ENCODE results near the gene IGSF9. TPM values are rescaled to one million over a fixed set of nuclear protein-coding genes. Genes with fewer than 3 reads are reported as not detected.
A peak's percentile ranks its signal among the peaks of the same experiment; 100 is the strongest.

Gene IGSF9, protein sequence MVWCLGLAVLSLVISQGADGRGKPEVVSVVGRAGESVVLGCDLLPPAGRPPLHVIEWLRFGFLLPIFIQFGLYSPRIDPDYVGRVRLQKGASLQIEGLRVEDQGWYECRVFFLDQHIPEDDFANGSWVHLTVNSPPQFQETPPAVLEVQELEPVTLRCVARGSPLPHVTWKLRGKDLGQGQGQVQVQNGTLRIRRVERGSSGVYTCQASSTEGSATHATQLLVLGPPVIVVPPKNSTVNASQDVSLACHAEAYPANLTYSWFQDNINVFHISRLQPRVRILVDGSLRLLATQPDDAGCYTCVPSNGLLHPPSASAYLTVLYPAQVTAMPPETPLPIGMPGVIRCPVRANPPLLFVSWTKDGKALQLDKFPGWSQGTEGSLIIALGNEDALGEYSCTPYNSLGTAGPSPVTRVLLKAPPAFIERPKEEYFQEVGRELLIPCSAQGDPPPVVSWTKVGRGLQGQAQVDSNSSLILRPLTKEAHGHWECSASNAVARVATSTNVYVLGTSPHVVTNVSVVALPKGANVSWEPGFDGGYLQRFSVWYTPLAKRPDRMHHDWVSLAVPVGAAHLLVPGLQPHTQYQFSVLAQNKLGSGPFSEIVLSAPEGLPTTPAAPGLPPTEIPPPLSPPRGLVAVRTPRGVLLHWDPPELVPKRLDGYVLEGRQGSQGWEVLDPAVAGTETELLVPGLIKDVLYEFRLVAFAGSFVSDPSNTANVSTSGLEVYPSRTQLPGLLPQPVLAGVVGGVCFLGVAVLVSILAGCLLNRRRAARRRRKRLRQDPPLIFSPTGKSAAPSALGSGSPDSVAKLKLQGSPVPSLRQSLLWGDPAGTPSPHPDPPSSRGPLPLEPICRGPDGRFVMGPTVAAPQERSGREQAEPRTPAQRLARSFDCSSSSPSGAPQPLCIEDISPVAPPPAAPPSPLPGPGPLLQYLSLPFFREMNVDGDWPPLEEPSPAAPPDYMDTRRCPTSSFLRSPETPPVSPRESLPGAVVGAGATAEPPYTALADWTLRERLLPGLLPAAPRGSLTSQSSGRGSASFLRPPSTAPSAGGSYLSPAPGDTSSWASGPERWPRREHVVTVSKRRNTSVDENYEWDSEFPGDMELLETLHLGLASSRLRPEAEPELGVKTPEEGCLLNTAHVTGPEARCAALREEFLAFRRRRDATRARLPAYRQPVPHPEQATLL
- total RNA-seq, result 1 to 10 TPM in 5 of 6 donors, under 1 TPM in 1; 0.83 to 4.3 (median 1.5) TPM
- polyA plus RNA-seq, result 1 to 10 TPM; 3.0 to 5.4 TPM

- Histone ChIP-seq H3K27me3 (no peaks in the 10 kb centered on the region), H3K36me3 (no peaks in the 10 kb centered on the region), H3K4me1 (peaks cover 3 to 12% (median 4%) of the 10 kb centered on the region in 3 donors), H3K9me3 (no peaks in the 10 kb centered on the region), H3K4me3 (peak within 1 kb of the TSS; percentile 7 to 57 (median 56)), H3K27ac (peak within 1 kb of the TSS; percentile 44 to 84 (median 70))
- intact Hi-C loops (cut with DNase I), result loop anchor here in 1 of 3 donors (2.0 kb wide), 1 partner anchor 57 kb away; no protein-coding TSS in a partner anchor
- ATAC-seq (peak; percentile 91 to 94 (median 92)), FAIRE-seq (no peak), DNase-seq (peak; percentile 87 to 96 (median 92))
- 2 to 3% methylated on average over 51 to 58 of the region's 58 CpGs for WGBS, 2 donors
- TF ChIP-seq, protein P1, sequence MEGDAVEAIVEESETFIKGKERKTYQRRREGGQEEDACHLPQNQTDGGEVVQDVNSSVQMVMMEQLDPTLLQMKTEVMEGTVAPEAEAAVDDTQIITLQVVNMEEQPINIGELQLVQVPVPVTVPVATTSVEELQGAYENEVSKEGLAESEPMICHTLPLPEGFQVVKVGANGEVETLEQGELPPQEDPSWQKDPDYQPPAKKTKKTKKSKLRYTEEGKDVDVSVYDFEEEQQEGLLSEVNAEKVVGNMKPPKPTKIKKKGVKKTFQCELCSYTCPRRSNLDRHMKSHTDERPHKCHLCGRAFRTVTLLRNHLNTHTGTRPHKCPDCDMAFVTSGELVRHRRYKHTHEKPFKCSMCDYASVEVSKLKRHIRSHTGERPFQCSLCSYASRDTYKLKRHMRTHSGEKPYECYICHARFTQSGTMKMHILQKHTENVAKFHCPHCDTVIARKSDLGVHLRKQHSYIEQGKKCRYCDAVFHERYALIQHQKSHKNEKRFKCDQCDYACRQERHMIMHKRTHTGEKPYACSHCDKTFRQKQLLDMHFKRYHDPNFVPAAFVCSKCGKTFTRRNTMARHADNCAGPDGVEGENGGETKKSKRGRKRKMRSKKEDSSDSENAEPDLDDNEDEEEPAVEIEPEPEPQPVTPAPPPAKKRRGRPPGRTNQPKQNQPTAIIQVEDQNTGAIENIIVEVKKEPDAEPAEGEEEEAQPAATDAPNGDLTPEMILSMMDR (IDR thresholded peaks at IDR 0.05), result peak in 3 of 4 donors; percentile 13 to 22 (median 20)
Observed at GRCh38 chr1:159945483-159946241, at the start of gene IGSF9. Gene IGSF9 (minus strand): TSS chr1:159945613. CDS start chr1:159943454, 2,159 bp downstream.

DNA sequence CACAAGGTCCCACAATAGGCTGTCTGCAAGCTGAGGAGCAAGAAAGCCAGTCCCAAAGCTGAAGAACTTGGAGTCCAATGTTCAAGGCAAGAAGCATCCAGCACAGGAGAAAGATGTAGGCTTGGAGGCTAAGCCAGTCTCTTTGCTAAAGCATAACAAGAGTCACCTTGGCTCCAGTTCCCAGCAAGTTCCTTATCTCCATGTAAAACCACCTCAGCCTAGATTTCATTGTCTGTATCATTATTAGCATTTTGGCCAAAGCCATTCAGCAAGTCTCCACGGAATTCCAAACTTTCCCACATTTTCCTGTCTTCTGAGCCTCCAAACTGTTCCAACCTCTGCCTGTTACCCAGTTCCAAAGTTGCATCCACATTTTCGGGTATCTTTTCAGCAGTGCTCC lies 49.5 kb upstream of the IGSF9 start:
- Histone ChIP-seq H3K4me1 (no peaks in the 10 kb centered on the region), H3K27ac (no peak overlapping the region), H3K4me3 (no peak overlapping the region), H3K9me3 (no peaks in the 10 kb centered on the region), H3K36me3 (no peaks in the 10 kb centered on the region), H3K27me3 (no peaks in the 10 kb centered on the region)
- TF ChIP-seq, protein P1 (IDR thresholded peaks at IDR 0.05), result no peak
- 73 to 77% methylated on average over 2 of the region's 2 CpGs for WGBS, 2 donors
- no peak for ATAC-seq
- no peak for FAIRE-seq
- DNase-seq, result no peak
- intact Hi-C loops (cut with DNase I), result no loop called here

GRCh38 chr1:159993911-159994310 lies 48.5 kb upstream of the IGSF9 start:
- 34 to 65% methylated on average over 2 of the region's 2 CpGs for WGBS, 2 donors
- no peaks in the 10 kb centered on the region for H3K27me3 ChIP-seq
- TF ChIP-seq, protein P1 (IDR thresholded peaks at IDR 0.05), result no peak
- no peak for DNase-seq
- no peaks in the 10 kb centered on the region for H3K4me1 ChIP-seq
- ATAC-seq, result no peak
- intact Hi-C loops (cut with DNase I), result no loop called here
- no peaks in the 10 kb centered on the region for H3K9me3 ChIP-seq
- H3K36me3 ChIP-seq, result no peaks in the 10 kb centered on the region
- no peak for FAIRE-seq
- no peak overlapping the region for H3K27ac ChIP-seq
- no peak overlapping the region for H3K4me3 ChIP-seq

GRCh38 chr1:159992161-159992560 lies 46.7 kb upstream of the IGSF9 start:
- Histone ChIP-seq H3K4me3 (no peak overlapping the region), H3K9me3 (no peaks in the 10 kb centered on the region), H3K4me1 (no peaks in the 10 kb centered on the region), H3K36me3 (no peaks in the 10 kb centered on the region), H3K27me3 (no peaks in the 10 kb centered on the region), H3K27ac (no peak overlapping the region)
- TF ChIP-seq, protein P1 (IDR thresholded peaks at IDR 0.05), result no peak
- DNase-seq (no peak), ATAC-seq (no peak), FAIRE-seq (no peak)
- WGBS, 2 donors, result 90 to 96% methylated on average over 1 of the region's 1 CpG
- intact Hi-C loops (cut with DNase I), result no loop called here
